ENCODE measurements around the gene IQCH.

The IQCH gene

GRCh38 chr15:67458331-67459029, 203.9 kb downstream of the IQCH start:
- DNase-seq: no peak

- DNase-seq: no peak
These were observed 205.9 kb downstream of the IQCH start for GRCh38 chr15:67460521-67460920.

- no peak for DNase-seq
These were observed 207.1 kb downstream of the IQCH start for GRCh38 chr15:67461735-67462134.

- no peak for DNase-seq
These were observed 208.3 kb downstream of the IQCH start for GRCh38 chr15:67462875-67463274.

- no peak for DNase-seq
These were observed 208.9 kb downstream of the IQCH start for GRCh38 chr15:67463488-67463887.

GRCh38 chr15:67465196-67465952, 210.8 kb downstream of the IQCH start:
- no peak for DNase-seq

GRCh38 chr15:67468416-67468815, 213.8 kb downstream of the IQCH start:
- no peak for DNase-seq

GRCh38 chr15:67469680-67470079, 215.1 kb downstream of the IQCH start:
- no peak for DNase-seq

GRCh38 chr15:67472957-67473356, 218.4 kb downstream of the IQCH start:
- DNase-seq: no peak

- DNase-seq: no peak
These were observed 220.0 kb downstream of the IQCH start for GRCh38 chr15:67474405-67475110.

GRCh38 chr15:67479781-67480505, 225.4 kb downstream of the IQCH start:
- no peak for DNase-seq

- no peak for DNase-seq
These were observed 226.2 kb downstream of the IQCH start for GRCh38 chr15:67480741-67481140.

- DNase-seq: no peak
These were observed 227.1 kb downstream of the IQCH start for GRCh38 chr15:67481680-67482079.

GRCh38 chr15:67495585-67495984, 241.0 kb downstream of the IQCH start:
- DNase-seq: no peak

GRCh38 chr15:67501177-67501835, 246.7 kb downstream of the IQCH start:
- no peak for DNase-seq

- DNase-seq: no peak
These were observed 247.4 kb downstream of the IQCH start for GRCh38 chr15:67501836-67502461.

GRCh38 chr15:67504056-67504455, 249.5 kb downstream of the IQCH start:
- DNase-seq: no peak

GRCh38 chr15:67504796-67505195, 250.2 kb downstream of the IQCH start:
- no peak for DNase-seq

- no peak for DNase-seq
These were observed 251.3 kb downstream of the IQCH start for GRCh38 chr15:67505675-67506572.

GRCh38 chr15:67506775-67507747, 252.5 kb downstream of the IQCH start:
- DNase-seq: no peak

All from NCI-H510A (cell line).